H1 (cell line): ENCODE measurements around the gene DCDC1. TPM values are rescaled to one million over a fixed set of nuclear protein-coding genes. Genes with fewer than 3 reads are reported as not detected.
A peak's percentile ranks its signal among the peaks of the same experiment; 100 is the strongest.

Source experiments
- CTCF ChIA-PET: fragments of 300-600 bp; sonication (Branson Sonifier 250); formaldehyde crosslinking; loops from one replicate; lab custom pipeline; 2021; ENCODE audit not compliant: partially characterized antibody; lab: Charles Lee
- POLR2A ChIA-PET: fragments of 300-600 bp; sonication (Branson Sonifier 250); formaldehyde crosslinking; loops from one replicate; lab custom pipeline; 2021; ENCODE audit warnings: inconsistent platforms; ENCODE audit not compliant: partially characterized antibody; lab: Charles Lee
- DNase-seq, 2 experiments: peaks; one replicate each; pipeline versions ENCODE4 v3.0.0 to v3.0.0-alpha.2; 2010 to 2022; ENCODE audit warnings: low spot score in 2 of 2, low read depth in 1 of 2, mixed read lengths in 1 of 2
- FAIRE-seq: peaks from 2 replicates; lab custom pipeline; 2011; peaks lifted over from hg19 to GRCh38; lab: Jason Lieb, UNC
- H2AFZ ChIP-seq: 2 replicates; pipeline ENCODE4 v1.8.1; 2012; ENCODE audit warnings: low read length, inconsistent platforms
- H2AK5ac ChIP-seq: 2 replicates; pipeline ENCODE4 v1.6.1; 2013; ENCODE audit warnings: low read depth, low read length
- H2BK120ac ChIP-seq: replicated peaks from 2 replicates; pipeline ENCODE3; 2013; ENCODE audit warnings: low read depth, low read length, inconsistent platforms
- H2BK12ac ChIP-seq: 2 replicates; pipeline ENCODE4 v1.6.1; 2013; ENCODE audit warnings: low read depth, low read length
- H2BK15ac ChIP-seq: 2 replicates; pipeline ENCODE4 v1.6.1; 2013; ENCODE audit warnings: low read length
- H2BK20ac ChIP-seq: 2 replicates; pipeline ENCODE4 v1.6.1; 2013; ENCODE audit warnings: low read length
- H2BK5ac ChIP-seq: 2 replicates; pipeline ENCODE4 v1.6.1; 2013; ENCODE audit warnings: low read depth, low read length
- H3K14ac ChIP-seq: 2 replicates; pipeline ENCODE4 v1.6.1; 2013; ENCODE audit warnings: inconsistent platforms; ENCODE audit not compliant: insufficient read length
- H3K18ac ChIP-seq: 2 replicates; pipeline ENCODE4 v1.6.1; 2013; ENCODE audit warnings: low read length; ENCODE audit errors: extremely low read depth
- H3K23ac ChIP-seq: 2 replicates; pipeline ENCODE4 v1.6.1; 2013; ENCODE audit warnings: inconsistent platforms; ENCODE audit not compliant: insufficient read length
- H3K23me2 ChIP-seq: 2 replicates; pipeline ENCODE4 v1.6.1; 2013; ENCODE audit warnings: low read depth, low read length
- H3K27ac ChIP-seq: 2 replicates; pipeline ENCODE4 v1.6.1; 2011; ENCODE audit warnings: low read depth, low read length, inconsistent platforms
- H3K27me3 ChIP-seq, 4 experiments: replicated peaks in 1 of 4; 1 replicate in 1 of 4; 2 replicates in 3 of 4; pipeline versions ENCODE4 v1.6.1 to v1.8.1; 2011 to 2013; ENCODE audit warnings: low read length in 3 of 4, mild to moderate bottlenecking in 3 of 4, inconsistent platforms in 2 of 4, mixed read lengths in 2 of 4, moderate library complexity in 1 of 4; ENCODE audit not compliant: control insufficient read depth in 3 of 4, insufficient read depth in 3 of 4; ENCODE audit errors: extremely low read depth in 1 of 4
- H3K36me3 ChIP-seq, 4 experiments: 2 replicates each; pipeline versions ENCODE4 v1.6.1 to v1.8.1; 2011 to 2013; ENCODE audit warnings: mild to moderate bottlenecking in 4 of 4, low read length in 3 of 4, moderate library complexity in 2 of 4, control low read depth in 1 of 4, inconsistent platforms in 1 of 4; ENCODE audit not compliant: insufficient read depth in 4 of 4, control insufficient read depth in 2 of 4
- H3K4ac ChIP-seq: replicated peaks from 2 replicates; pipeline ENCODE3; 2013; ENCODE audit warnings: low read length, low read depth, mixed read lengths, inconsistent platforms; ENCODE audit not compliant: insufficient read length
- H3K4me1 ChIP-seq, 4 experiments: replicated peaks in 1 of 4; 1 replicate in 1 of 4; 2 replicates in 3 of 4; pipeline versions ENCODE4 v1.6.1 to v1.8.1; 2011 to 2013; ENCODE audit warnings: low read length in 3 of 4, inconsistent platforms in 2 of 4, mixed read lengths in 1 of 4; ENCODE audit not compliant: insufficient read depth in 4 of 4, control insufficient read depth in 3 of 4
- H3K4me2 ChIP-seq, 2 experiments: 2 replicates each; pipeline versions ENCODE4 v1.6.1 to v1.8.1; 2011 to 2013; ENCODE audit warnings: low read depth in 2 of 2, low read length in 2 of 2, control low read depth in 1 of 2, inconsistent platforms in 1 of 2, mild to moderate bottlenecking in 1 of 2; ENCODE audit not compliant: insufficient read depth in 1 of 2
- H3K4me3 ChIP-seq, 4 experiments: fragments of 200-600, 300-600 bp in 1 of 4; sonication (generic), shearing (Covaris generic), sonication (Bioruptor Twin) in 1 of 4; 2 replicates each; pipeline versions ENCODE4 v1.5.1 to v1.8.1; 2011 to 2016; ENCODE audit warnings: low read length in 4 of 4, low read depth in 3 of 4, control low read depth in 2 of 4, inconsistent platforms in 2 of 4, mild to moderate bottlenecking in 2 of 4, mixed read lengths in 1 of 4, moderate library complexity in 1 of 4; ENCODE audit not compliant: insufficient read depth in 2 of 4; ENCODE audit errors: extremely low read depth in 1 of 4
- H3K56ac ChIP-seq: replicated peaks from 2 replicates; pipeline ENCODE3; 2013; ENCODE audit warnings: low read depth, mild to moderate bottlenecking, mixed read lengths, low read length, inconsistent platforms; ENCODE audit not compliant: insufficient read length
- H3K79me1 ChIP-seq: 2 replicates; pipeline ENCODE4 v1.6.1; 2013; ENCODE audit warnings: low read depth, low read length, control low read depth
- H3K79me2 ChIP-seq, 2 experiments: 2 replicates each; pipeline versions ENCODE4 v1.6.1 to v1.8.1; 2012 to 2013; ENCODE audit warnings: low read length in 2 of 2, mild to moderate bottlenecking in 2 of 2, inconsistent platforms in 1 of 2; ENCODE audit not compliant: insufficient read depth in 2 of 2, control insufficient read depth in 1 of 2
- H3K9ac ChIP-seq, 4 experiments: replicated peaks in 1 of 4; 1 replicate in 1 of 4; 2 replicates in 3 of 4; pipeline versions ENCODE4 v1.6.1 to v1.8.1; 2011 to 2013; ENCODE audit warnings: low read depth in 3 of 4, low read length in 3 of 4, control low read depth in 2 of 4, mild to moderate bottlenecking in 2 of 4, moderate library complexity in 2 of 4, inconsistent platforms in 1 of 4; ENCODE audit errors: extremely low read depth in 1 of 4
- H3K9me3 ChIP-seq, 2 experiments: 2 replicates each; pipeline versions ENCODE4 v1.6.1 to v1.8.1; 2012 to 2013; ENCODE audit warnings: mild to moderate bottlenecking in 2 of 2, moderate library complexity in 2 of 2, control low read depth in 1 of 2, inconsistent platforms in 1 of 2, low read depth in 1 of 2, low read length in 1 of 2, mixed read lengths in 1 of 2; ENCODE audit not compliant: insufficient read depth in 2 of 2
- H4K20me1 ChIP-seq, 2 experiments: replicated peaks in 1 of 2; 2 replicates each; pipeline versions ENCODE3 to v1.8.1; 2011 to 2013; ENCODE audit warnings: inconsistent platforms in 2 of 2, low read length in 2 of 2, mild to moderate bottlenecking in 1 of 2; ENCODE audit not compliant: insufficient read depth in 2 of 2, control insufficient read depth in 1 of 2
- H4K5ac ChIP-seq: 2 replicates; pipeline ENCODE4 v1.6.1; 2013; ENCODE audit warnings: low read length, low read depth, mixed read lengths, inconsistent platforms; ENCODE audit not compliant: insufficient read length
- H4K8ac ChIP-seq: 2 replicates; pipeline ENCODE4 v1.8.0; 2013; ENCODE audit warnings: mild to moderate bottlenecking, moderate library complexity, low read length, inconsistent platforms; ENCODE audit not compliant: insufficient read depth; ENCODE audit errors: extremely low read depth
- H4K91ac ChIP-seq: replicated peaks from 2 replicates; pipeline ENCODE3; 2013; ENCODE audit warnings: low read length, mixed read lengths, inconsistent platforms; ENCODE audit not compliant: insufficient read length
- CEBPB ChIP-seq: IDR thresholded peaks from 2 replicates; pipeline ENCODE4 v1.6.1; 2012; ENCODE audit warnings: low read depth, low read length
- CHD2 ChIP-seq: IDR thresholded peaks from 2 replicates; pipeline ENCODE4 v1.6.1; 2012; ENCODE audit warnings: low read length, improper control_type of control experiment
- FOSL1 ChIP-seq: IDR thresholded peaks from 2 replicates; pipeline ENCODE4 v1.6.1; 2011; ENCODE audit warnings: mild to moderate bottlenecking, low read depth, low read length, moderate library complexity; ENCODE audit not compliant: insufficient read depth
- JUND ChIP-seq: IDR thresholded peaks from 2 replicates; pipeline ENCODE4 v1.6.1; 2011; ENCODE audit warnings: mild to moderate bottlenecking, improper control_type of control experiment, low read length
- POLR2A ChIP-seq, 2 experiments: IDR thresholded peaks; 1 replicate in 1 of 2; 2 replicates in 1 of 2; pipeline ENCODE4 v1.6.1; 2011; ENCODE audit warnings: low read depth in 2 of 2, low read length in 2 of 2, mild to moderate bottlenecking in 2 of 2; ENCODE audit errors: control extremely low read depth in 1 of 2
- RAD21 ChIP-seq, 2 experiments: IDR thresholded peaks in 1 of 2; conservative IDR thresholded peaks in 1 of 2; 2 replicates each; pipeline ENCODE4 v1.6.1; 2011; ENCODE audit warnings: low read depth in 2 of 2, low read length in 2 of 2, improper control_type of control experiment in 1 of 2, inconsistent platforms in 1 of 2, mild to moderate bottlenecking in 1 of 2, moderate library complexity in 1 of 2
- RXRA ChIP-seq: IDR thresholded peaks from 2 replicates; pipeline ENCODE4 v1.6.1; 2011; ENCODE audit warnings: low read depth, mild to moderate bottlenecking, low read length, moderate library complexity; ENCODE audit not compliant: insufficient read depth
- SIN3A ChIP-seq, 2 experiments: IDR thresholded peaks in 1 of 2; conservative IDR thresholded peaks in 1 of 2; 2 replicates each; pipeline ENCODE4 v1.6.1; 2011 to 2012; ENCODE audit warnings: low read length in 2 of 2, improper control_type of control experiment in 1 of 2, low read depth in 1 of 2, mild to moderate bottlenecking in 1 of 2
- TBP ChIP-seq: IDR thresholded peaks from 2 replicates; pipeline ENCODE4 v1.6.1; 2011; ENCODE audit warnings: low read depth, low read length, improper control_type of control experiment
- YY1 ChIP-seq: IDR thresholded peaks from 2 replicates; pipeline ENCODE4 v1.6.1; 2011; ENCODE audit warnings: low read depth, mild to moderate bottlenecking, low read length
- WGBS, 2 experiments: shearing (Covaris generic) in 1 of 2; methylation state at CpG; one replicate each; pipeline versions ENCODE4 v1.1.6 to v1.1.7; 2013 to 2015; ENCODE audit warnings: low lambda C conversion rate in 2 of 2, mixed read lengths in 2 of 2, inconsistent platforms in 1 of 2, low coverage in 1 of 2, missing lambda C conversion rate in 1 of 2; ENCODE audit not compliant: insufficient replicate concordance in 2 of 2, insufficient coverage in 1 of 2, insufficient read length in 1 of 2; ENCODE audit errors: extremely low coverage in 1 of 2, missing lambda C conversion rate in 1 of 2; 5-methylcytosine and 5-hydroxymethylcytosine counted together
- polyA plus RNA-seq, 7 experiments: library from polyadenylated mRNA; depleted of rRNA in 3 of 7; stranded (reverse) in 5 of 7; unstranded in 2 of 7; fragments of >200 nt in 5 of 7; fragments of 200-250 nt in 2 of 7; gene quantifications; 1 replicate in 5 of 7; 2 replicates in 1 of 7; 4 replicates in 1 of 7; pipeline versions ENCODE4 v1.2.1 to v1.2.3, GENCODE V29; 2011 to 2013; ENCODE audit warnings: missing spikeins in 2 of 7, mixed read lengths in 2 of 7
- total RNA-seq: library from RNA; stranded (reverse); fragmentation: NEBNext Ultra II Directional; extraction: Animal tissue kit (Norgen Biotek cat#: 25700); gene quantifications from 2 replicates; pipeline ENCODE4 v1.2.1, GENCODE V29; 2021
- TF ChIP-seq, protein P1 (sequence below), 3 experiments: IDR thresholded peaks; 1 replicate in 2 of 3; 2 replicates in 1 of 3; pipeline versions ENCODE4 v1.5.1 to v1.6.1; 2011; ENCODE audit warnings: low read length in 3 of 3, mild to moderate bottlenecking in 3 of 3, inconsistent platforms in 2 of 3, low read depth in 1 of 3, moderate library complexity in 1 of 3; ENCODE audit not compliant: insufficient read depth in 1 of 3; ENCODE audit errors: control extremely low read depth in 1 of 3

The DCDC1 gene
- total and polyA plus RNA-seq, 2 of the 8 experiments (the other 6 are each of a cell fraction or from before 2014, with no cell fraction given): 0.15 to 0.56 TPM

DNA sequence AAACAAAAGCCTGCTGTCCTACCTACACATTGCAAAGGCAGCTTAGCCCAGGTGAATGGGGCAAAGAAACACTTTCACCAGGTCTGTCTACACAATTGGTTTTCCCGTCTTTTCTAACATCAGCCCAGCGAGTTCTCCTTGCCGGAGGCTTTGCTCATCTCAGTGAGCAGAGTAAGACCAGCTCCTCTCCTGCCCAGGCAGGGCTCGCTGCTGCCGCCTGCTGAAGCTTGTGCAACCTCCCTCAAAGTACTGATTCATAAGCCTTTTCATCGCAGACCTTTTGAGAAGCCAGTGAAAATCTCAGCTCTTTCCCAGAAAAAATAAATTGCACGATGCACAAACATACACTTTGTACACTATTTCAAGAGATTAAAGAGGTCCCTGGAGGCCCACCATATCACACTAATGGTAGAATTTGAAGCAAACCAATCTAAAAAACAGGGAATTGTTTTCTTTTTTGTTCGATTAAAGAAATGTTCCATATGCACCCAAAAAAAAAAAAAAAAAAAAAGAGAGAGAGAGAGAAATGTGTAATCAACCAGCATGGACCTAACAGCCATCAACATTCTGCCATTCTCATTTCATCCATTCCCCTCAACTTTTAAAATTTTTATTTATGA lies 455.3 kb downstream of the DCDC1 start:
- TF ChIP-seq FOSL1 (no peak), YY1 (no peak), JUND (no peak), CHD2 (no peak), TBP (peak; percentile 64), RAD21 (IDR thresholded peaks at IDR 0.05 in 1 of 2, conservative IDR thresholded peaks at IDR 0.05 in 1 of 2; ENCODE audit: low read depth in 2 of 2, low read length in 2 of 2) (peak; percentile 87 to 89), RXRA (no peak), CEBPB (peak; percentile 47; the same call in 1 of the 2 replicates), SIN3A (conservative IDR thresholded peaks at IDR 0.05 in 1 of 2, IDR thresholded peaks at IDR 0.05 in 1 of 2; ENCODE audit: low read depth in 1 of 2, low read length in 2 of 2) (no peak), POLR2A (IDR thresholded peaks at IDR 0.05; ENCODE audit: control extremely low read depth in 1 of 2, low read depth in 2 of 2, low read length in 2 of 2) (no peak)
- TF ChIP-seq, protein P1, sequence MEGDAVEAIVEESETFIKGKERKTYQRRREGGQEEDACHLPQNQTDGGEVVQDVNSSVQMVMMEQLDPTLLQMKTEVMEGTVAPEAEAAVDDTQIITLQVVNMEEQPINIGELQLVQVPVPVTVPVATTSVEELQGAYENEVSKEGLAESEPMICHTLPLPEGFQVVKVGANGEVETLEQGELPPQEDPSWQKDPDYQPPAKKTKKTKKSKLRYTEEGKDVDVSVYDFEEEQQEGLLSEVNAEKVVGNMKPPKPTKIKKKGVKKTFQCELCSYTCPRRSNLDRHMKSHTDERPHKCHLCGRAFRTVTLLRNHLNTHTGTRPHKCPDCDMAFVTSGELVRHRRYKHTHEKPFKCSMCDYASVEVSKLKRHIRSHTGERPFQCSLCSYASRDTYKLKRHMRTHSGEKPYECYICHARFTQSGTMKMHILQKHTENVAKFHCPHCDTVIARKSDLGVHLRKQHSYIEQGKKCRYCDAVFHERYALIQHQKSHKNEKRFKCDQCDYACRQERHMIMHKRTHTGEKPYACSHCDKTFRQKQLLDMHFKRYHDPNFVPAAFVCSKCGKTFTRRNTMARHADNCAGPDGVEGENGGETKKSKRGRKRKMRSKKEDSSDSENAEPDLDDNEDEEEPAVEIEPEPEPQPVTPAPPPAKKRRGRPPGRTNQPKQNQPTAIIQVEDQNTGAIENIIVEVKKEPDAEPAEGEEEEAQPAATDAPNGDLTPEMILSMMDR (IDR thresholded peaks at IDR 0.05; ENCODE audit: control extremely low read depth in 1 of 3, insufficient read depth in 1 of 3, low read depth in 1 of 3, low read length in 3 of 3): peak; percentile 81 to 91 (median 86)
- TF ChIP-seq, all 59 proteins: peak for 4
- H3K27me3 ChIP-seq: no peaks in the 10 kb centered on the region
- no peaks in the 10 kb centered on the region for H4K20me1 ChIP-seq
- DNase-seq: peak; percentile 58 to 69
- H3K23ac ChIP-seq: no peak overlapping the region
- no peak overlapping the region for H3K9ac ChIP-seq
- no peak overlapping the region for H4K5ac ChIP-seq
- no peak overlapping the region for H4K91ac ChIP-seq
- H3K23me2 ChIP-seq: no peaks in the 10 kb centered on the region
- H3K4me3 ChIP-seq: no peak overlapping the region
- H3K4ac ChIP-seq: no peak overlapping the region
- FAIRE-seq: peak; percentile 68
- H3K56ac ChIP-seq: no peak overlapping the region
- H3K9me3 ChIP-seq: no peaks in the 10 kb centered on the region
- ChIA-PET CTCF (interaction anchor here (0.6 to 3.3 kb wide), 53 partner anchors 8 to 1272 kb away, joined by 3 to 32 read pairs (median 4); partner anchors contain the start of genes ARL14EP and MPPED2), POLR2A (no interaction called here)
- no peaks in the 10 kb centered on the region for H3K4me1 ChIP-seq
- no peak overlapping the region for H2BK15ac ChIP-seq
- H2BK12ac ChIP-seq: no peak overlapping the region
- H3K4me2 ChIP-seq: no peak overlapping the region
- H3K27ac ChIP-seq: no peak overlapping the region
- no peak overlapping the region for H3K18ac ChIP-seq
- H3K79me1 ChIP-seq: no peaks in the 10 kb centered on the region
- H2AK5ac ChIP-seq: no peak overlapping the region
- H4K8ac ChIP-seq: no peak overlapping the region
- H2BK5ac ChIP-seq: no peak overlapping the region
- H3K14ac ChIP-seq: no peak overlapping the region
- WGBS, 2 experiments: 45% methylated on average over 8 of the region's 8 CpGs; no CpG with 5 or more reads in 1 of the 2 experiments
- H2BK20ac ChIP-seq: no peak overlapping the region
- no peaks in the 10 kb centered on the region for H3K79me2 ChIP-seq
- H2BK120ac ChIP-seq: no peak overlapping the region
- no peaks in the 10 kb centered on the region for H3K36me3 ChIP-seq
- H2AFZ ChIP-seq: peak overlapping the region; percentile 59
